DOHH2 (cell line): Measurements from ENCODE around the gene NFE2L1.
A peak's percentile ranks its signal among the peaks of the same experiment; 100 is the strongest.

Experiments used
- H3F3A ChIP-seq: fragments of 200-600 bp; sonication (generic), shearing (Covaris generic); 2 replicates; pipeline ENCODE4 v1.6.0; 2016; ENCODE audit warnings: antibody characterized with exemption, mild to moderate bottlenecking; ENCODE audit not compliant: control insufficient read depth, insufficient read depth
- H3K27ac ChIP-seq: fragments of 200-600 bp; sonication (generic); 2 replicates; pipeline ENCODE4 v1.5.1; 2014; ENCODE audit warnings: low read depth, mild to moderate bottlenecking, low read length, moderate library complexity
- H3K27me3 ChIP-seq: fragments of 200-600 bp; sonication (generic); 2 replicates; pipeline ENCODE4 v1.6.1; 2014; ENCODE audit warnings: mild to moderate bottlenecking, low read length, mixed read lengths; ENCODE audit not compliant: control insufficient read depth
- H3K36me3 ChIP-seq: fragments of 200-600 bp; sonication (generic); 2 replicates; pipeline ENCODE4 v1.6.1; 2014; ENCODE audit warnings: mild to moderate bottlenecking, low read length, moderate library complexity, mixed read lengths; ENCODE audit not compliant: control insufficient read depth
- H3K4me1 ChIP-seq: fragments of 200-600 bp; sonication (generic); 2 replicates; pipeline ENCODE4 v1.6.1; 2014; ENCODE audit warnings: mild to moderate bottlenecking, low read length, mixed read lengths; ENCODE audit not compliant: control insufficient read depth
- H3K4me2 ChIP-seq: fragments of 200-600 bp; sonication (generic); 2 replicates; pipeline ENCODE4 v1.6.0; 2014; ENCODE audit warnings: mild to moderate bottlenecking, low read length, moderate library complexity
- H3K4me3 ChIP-seq: fragments of 200-600 bp; sonication (generic); 2 replicates; pipeline ENCODE4 v1.5.1; 2014; ENCODE audit warnings: mild to moderate bottlenecking, low read length, mixed read lengths
- H3K79me2 ChIP-seq: fragments of 200-600 bp; sonication (generic); 2 replicates; pipeline ENCODE4 v1.6.1; 2014; ENCODE audit warnings: mild to moderate bottlenecking, low read length, mixed read lengths; ENCODE audit not compliant: control insufficient read depth
- H3K9me2 ChIP-seq: fragments of 200-600 bp; sonication (generic); replicated peaks from 2 replicates; pipeline ENCODE4 v1.6.1; 2014; ENCODE audit warnings: mild to moderate bottlenecking, low read length, mixed read lengths; ENCODE audit not compliant: control insufficient read depth
- H3K9me3 ChIP-seq: fragments of 200-600 bp; sonication (generic); 2 replicates; pipeline ENCODE4 v1.6.1; 2014; ENCODE audit warnings: antibody characterized with exemption, low read length, mixed read lengths; ENCODE audit not compliant: control insufficient read depth, insufficient read depth
- H4K20me1 ChIP-seq: fragments of 200-600 bp; sonication (generic); 2 replicates; pipeline ENCODE4 v1.6.0; 2014; ENCODE audit warnings: low read depth, mild to moderate bottlenecking, antibody characterized with exemption, low read length, moderate library complexity; ENCODE audit not compliant: control insufficient read depth, insufficient read depth
- EZH2phosphoT487 ChIP-seq: fragments of 200-600 bp; sonication (generic); IDR thresholded peaks from 2 replicates; pipeline ENCODE4 v1.6.1; 2017; ENCODE audit warnings: borderline replicate concordance, mild to moderate bottlenecking, antibody characterized with exemption, low read length, moderate library complexity, mixed read lengths
- TF ChIP-seq, protein P1 (sequence below): fragments of 200-600 bp; sonication (generic); IDR thresholded peaks from one replicate; pipeline ENCODE4 v1.5.1; 2014; ENCODE audit warnings: antibody characterized with exemption, mild to moderate bottlenecking, low read depth, low read length; ENCODE audit not compliant: poor library complexity, severe bottlenecking

The NFE2L1 gene

DNA sequence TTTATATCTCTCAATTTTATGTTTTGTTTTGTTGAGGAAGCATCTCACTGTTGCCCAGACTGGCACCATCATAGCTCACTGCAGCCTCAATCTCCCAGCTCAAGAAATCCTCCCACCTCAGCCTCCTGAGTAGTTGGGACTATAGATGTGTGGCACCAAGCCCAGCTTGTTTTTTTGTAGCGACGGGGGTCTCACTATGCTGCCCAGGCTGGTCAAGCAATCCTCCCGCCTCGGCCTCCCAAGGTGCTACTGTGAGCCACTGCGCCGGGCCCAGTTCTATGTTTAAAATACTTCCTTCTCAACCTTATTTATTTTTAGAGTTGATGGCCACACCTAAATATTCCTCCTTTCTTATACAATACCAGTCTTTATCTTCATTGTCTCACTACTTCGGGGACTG lies 1.9 kb upstream of the NFE2L1 start:
- TF ChIP-seq, protein P1, sequence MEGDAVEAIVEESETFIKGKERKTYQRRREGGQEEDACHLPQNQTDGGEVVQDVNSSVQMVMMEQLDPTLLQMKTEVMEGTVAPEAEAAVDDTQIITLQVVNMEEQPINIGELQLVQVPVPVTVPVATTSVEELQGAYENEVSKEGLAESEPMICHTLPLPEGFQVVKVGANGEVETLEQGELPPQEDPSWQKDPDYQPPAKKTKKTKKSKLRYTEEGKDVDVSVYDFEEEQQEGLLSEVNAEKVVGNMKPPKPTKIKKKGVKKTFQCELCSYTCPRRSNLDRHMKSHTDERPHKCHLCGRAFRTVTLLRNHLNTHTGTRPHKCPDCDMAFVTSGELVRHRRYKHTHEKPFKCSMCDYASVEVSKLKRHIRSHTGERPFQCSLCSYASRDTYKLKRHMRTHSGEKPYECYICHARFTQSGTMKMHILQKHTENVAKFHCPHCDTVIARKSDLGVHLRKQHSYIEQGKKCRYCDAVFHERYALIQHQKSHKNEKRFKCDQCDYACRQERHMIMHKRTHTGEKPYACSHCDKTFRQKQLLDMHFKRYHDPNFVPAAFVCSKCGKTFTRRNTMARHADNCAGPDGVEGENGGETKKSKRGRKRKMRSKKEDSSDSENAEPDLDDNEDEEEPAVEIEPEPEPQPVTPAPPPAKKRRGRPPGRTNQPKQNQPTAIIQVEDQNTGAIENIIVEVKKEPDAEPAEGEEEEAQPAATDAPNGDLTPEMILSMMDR: no peak
- no peak for TF ChIP-seq EZH2phosphoT487
- H3K4me2 ChIP-seq: peak overlapping the region; percentile 77
- no peaks in the 10 kb centered on the region for H3K27me3 ChIP-seq
- H3K9me2 ChIP-seq: no peaks in the 10 kb centered on the region
- peaks cover 53% of the 10 kb centered on the region for H3K79me2 ChIP-seq
- H3F3A ChIP-seq: peaks cover 2% of the 10 kb centered on the region; the same call in 1 of the 2 replicates
- peaks cover 6% of the 10 kb centered on the region; the same call in 1 of the 2 replicates for H4K20me1 ChIP-seq
- peak overlapping the region; percentile 84 for H3K4me3 ChIP-seq
- no peak overlapping the region for H3K27ac ChIP-seq
- H3K36me3 ChIP-seq: peaks cover 24% of the 10 kb centered on the region
- H3K9me3 ChIP-seq: no peaks in the 10 kb centered on the region
- H3K4me1 ChIP-seq: peaks cover 41% of the 10 kb centered on the region

DNA sequence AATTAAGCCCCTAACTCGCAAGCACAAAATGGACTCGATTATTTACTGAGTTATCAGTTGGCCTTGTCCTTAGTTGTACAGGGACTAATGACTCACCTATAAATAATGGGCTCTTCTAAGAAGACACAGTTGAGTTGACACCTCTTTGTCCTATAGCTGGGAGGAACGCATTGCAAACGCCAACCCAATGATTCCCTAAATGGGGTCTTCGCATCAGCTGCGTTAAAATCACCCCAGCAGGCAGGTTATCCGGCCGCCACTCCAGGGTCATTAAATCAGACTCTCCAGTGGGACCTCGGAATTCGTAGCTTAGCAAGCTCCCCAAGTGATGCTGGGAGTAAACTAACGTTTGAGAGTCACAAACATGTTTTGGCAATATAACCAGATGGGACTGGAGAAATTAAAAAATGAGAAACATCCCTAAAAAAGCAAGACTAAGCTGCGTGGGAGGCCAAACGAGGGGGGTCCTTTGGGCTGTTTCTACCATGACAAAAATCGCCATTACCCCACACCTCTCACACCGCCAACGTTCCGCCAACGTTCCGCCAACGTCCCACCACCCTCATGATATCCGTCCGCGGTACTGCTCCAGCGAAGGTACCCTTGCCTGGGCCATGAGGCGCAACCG lies 932 bp upstream of the NFE2L1 start:
- Histone ChIP-seq H3K27me3 (no peaks in the 10 kb centered on the region), H3K4me3 (peak overlapping the region; percentile 84), H3K4me2 (peak overlapping the region; percentile 77), H4K20me1 (peaks cover 6% of the 10 kb centered on the region; the same call in 1 of the 2 replicates), H3F3A (no peaks in the 10 kb centered on the region), H3K79me2 (peaks cover 63% of the 10 kb centered on the region), H3K4me1 (peaks cover 50% of the 10 kb centered on the region), H3K36me3 (peaks cover 33% of the 10 kb centered on the region), H3K9me3 (no peaks in the 10 kb centered on the region), H3K27ac (peak overlapping the region; percentile 76), H3K9me2 (no peaks in the 10 kb centered on the region)
- TF ChIP-seq, protein P1: no peak

- H3F3A ChIP-seq: no peaks in the 10 kb centered on the region
- H3K27ac ChIP-seq: peak overlapping the region; percentile 68
These were observed 396 bp downstream of the NFE2L1 start for GRCh38 chr17:48048384-48049126.

More at GRCh38 chr17:48048384-48049126, 396 bp downstream of the NFE2L1 start:
- TF ChIP-seq, protein P1: no peak
- no peak for TF ChIP-seq EZH2phosphoT487
- H3K4me2 ChIP-seq: peak overlapping the region; percentile 71
- no peaks in the 10 kb centered on the region for H3K9me3 ChIP-seq
- peaks cover 76% of the 10 kb centered on the region for H3K79me2 ChIP-seq
- H3K9me2 ChIP-seq: no peaks in the 10 kb centered on the region
- H3K4me3 ChIP-seq: peak overlapping the region; percentile 84
- H3K36me3 ChIP-seq: peaks cover 47% of the 10 kb centered on the region
- peaks cover 63% of the 10 kb centered on the region for H3K4me1 ChIP-seq
- peaks cover 13% of the 10 kb centered on the region; the same call in 1 of the 2 replicates for H4K20me1 ChIP-seq
- no peaks in the 10 kb centered on the region for H3K27me3 ChIP-seq
